ENCODE measurements around the gene EIF3B. TPM values are rescaled to one million over a fixed set of nuclear protein-coding genes. Genes with fewer than 3 reads are reported as not detected.
"Not testable (repeated sequence)": the region's sequence is repeated elsewhere in the genome, so short reads cannot be mapped to it uniquely, and the experiment has no call there.

EIF3B gene
- 131 TPM for polyA plus RNA-seq (2012; ENCODE audit: low read depth, missing spikeins)

GRCh38 chr7:2354186-2354938, at the start of gene EIF3B:
Gene EIF3B (plus strand): TSS chr7:2354827. CDS start chr7:2354922, 95 bp downstream.
- FAIRE-seq (peak; percentile 95), DNase-seq (ENCODE audit: insufficient read length, low spot score) (peak; percentile 92)
- TF ChIP-seq POLR2A (IDR thresholded peaks at IDR 0.05; ENCODE audit: low read depth, low read length), result peak; percentile 90
- TF ChIP-seq TAF1 (IDR thresholded peaks at IDR 0.05; ENCODE audit: low read depth, low read length), result peak; percentile 93
- peak; percentile 94 for TF ChIP-seq POLR2AphosphoS5 (IDR thresholded peaks at IDR 0.05; ENCODE audit: low read depth, low read length)
- peak; percentile 70; the same call in 1 of the 2 replicates for TF ChIP-seq POU2F2 (IDR thresholded peaks at IDR 0.05; ENCODE audit: low read depth, low read length)
- TF ChIP-seq SPI1 (IDR thresholded peaks at IDR 0.05; ENCODE audit: low read depth, low read length), result no peak
- no peak for TF ChIP-seq PAX5 (IDR thresholded peaks at IDR 0.05; ENCODE audit: insufficient read depth, low read length, severe bottlenecking)

- DNase-seq (ENCODE audit: insufficient read length, low spot score); FAIRE-seq: not testable (repeated sequence)
Measured at GRCh38 chr7:2305258-2305657, 49.4 kb upstream of the EIF3B start.

GRCh38 chr7:2306688-2307087, 47.9 kb upstream of the EIF3B start:
- no peak for TF ChIP-seq POLR2A (IDR thresholded peaks at IDR 0.05; ENCODE audit: low read depth, low read length)
- FAIRE-seq, result no peak
- DNase-seq (ENCODE audit: insufficient read length, low spot score), result no peak

- FAIRE-seq (peak; percentile 90), DNase-seq (ENCODE audit: insufficient read length, low spot score) (no peak)
- no peak for TF ChIP-seq TAF1 (IDR thresholded peaks at IDR 0.05; ENCODE audit: low read depth, low read length)
- peak; percentile 12; the same call in 1 of the 2 replicates for TF ChIP-seq SPI1 (IDR thresholded peaks at IDR 0.05; ENCODE audit: low read depth, low read length)
- no peak for TF ChIP-seq POLR2A (IDR thresholded peaks at IDR 0.05; ENCODE audit: low read depth, low read length)
- TF ChIP-seq POLR2AphosphoS5 (IDR thresholded peaks at IDR 0.05; ENCODE audit: low read depth, low read length), result peak; percentile 40; the same call in 1 of the 2 replicates
Measured at GRCh38 chr7:2307690-2308107, 46.9 kb upstream of the EIF3B start.

- FAIRE-seq (no peak), DNase-seq (ENCODE audit: insufficient read length, low spot score) (no peak)
- TF ChIP-seq PAX5 (IDR thresholded peaks at IDR 0.05; ENCODE audit: insufficient read depth, low read length, severe bottlenecking) (no peak), POU2F2 (IDR thresholded peaks at IDR 0.05; ENCODE audit: low read depth, low read length) (no peak), POLR2A (IDR thresholded peaks at IDR 0.05; ENCODE audit: low read depth, low read length) (no peak), SPI1 (IDR thresholded peaks at IDR 0.05; ENCODE audit: low read depth, low read length) (no peak), TAF1 (IDR thresholded peaks at IDR 0.05; ENCODE audit: low read depth, low read length) (no peak), POLR2AphosphoS5 (IDR thresholded peaks at IDR 0.05; ENCODE audit: low read depth, low read length) (no peak)
Measured at GRCh38 chr7:2309889-2310331, 44.7 kb upstream of the EIF3B start.

GRCh38 chr7:2312267-2312929, 42.2 kb upstream of the EIF3B start:
- DNase-seq (ENCODE audit: insufficient read length, low spot score), result no peak
- FAIRE-seq, result peak; percentile 80
- TF ChIP-seq PAX5 (IDR thresholded peaks at IDR 0.05; ENCODE audit: insufficient read depth, low read length, severe bottlenecking), result no peak
- no peak; the same call in 1 of the 2 replicates for TF ChIP-seq TAF1 (IDR thresholded peaks at IDR 0.05; ENCODE audit: low read depth, low read length)
- TF ChIP-seq POLR2A (IDR thresholded peaks at IDR 0.05; ENCODE audit: low read depth, low read length), result peak; percentile 59
- no peak for TF ChIP-seq SPI1 (IDR thresholded peaks at IDR 0.05; ENCODE audit: low read depth, low read length)
- TF ChIP-seq POU2F2 (IDR thresholded peaks at IDR 0.05; ENCODE audit: low read depth, low read length), result no peak

GRCh38 chr7:2313450-2314208, 41.0 kb upstream of the EIF3B start:
- FAIRE-seq, result no peak
- no peak for DNase-seq (ENCODE audit: insufficient read length, low spot score)
- TF ChIP-seq PAX5 (IDR thresholded peaks at IDR 0.05; ENCODE audit: insufficient read depth, low read length, severe bottlenecking) (no peak), POLR2A (IDR thresholded peaks at IDR 0.05; ENCODE audit: low read depth, low read length) (no peak), POU2F2 (IDR thresholded peaks at IDR 0.05; ENCODE audit: low read depth, low read length) (no peak), POLR2AphosphoS5 (IDR thresholded peaks at IDR 0.05; ENCODE audit: low read depth, low read length) (no peak), SPI1 (IDR thresholded peaks at IDR 0.05; ENCODE audit: low read depth, low read length) (no peak), TAF1 (IDR thresholded peaks at IDR 0.05; ENCODE audit: low read depth, low read length) (no peak)

- peak; percentile 94 for FAIRE-seq
- 0 out of 2 replicates have a peak, but pooled peaks have one; percentile 8 for TF ChIP-seq POU2F2 (IDR thresholded peaks at IDR 0.05; ENCODE audit: low read depth, low read length)
- no peak for TF ChIP-seq POLR2A (IDR thresholded peaks at IDR 0.05; ENCODE audit: low read depth, low read length)
- TF ChIP-seq PAX5 (IDR thresholded peaks at IDR 0.05; ENCODE audit: insufficient read depth, low read length, severe bottlenecking), result no peak
- peak; percentile 57; the same call in 1 of the 2 replicates for TF ChIP-seq TAF1 (IDR thresholded peaks at IDR 0.05; ENCODE audit: low read depth, low read length)
- TF ChIP-seq POLR2AphosphoS5 (IDR thresholded peaks at IDR 0.05; ENCODE audit: low read depth, low read length), result no peak
- TF ChIP-seq SPI1 (IDR thresholded peaks at IDR 0.05; ENCODE audit: low read depth, low read length), result peak; percentile 94
- peak; percentile 87 for DNase-seq (ENCODE audit: insufficient read length, low spot score)
Measured at GRCh38 chr7:2314209-2314955, 40.2 kb upstream of the EIF3B start, which contains the start of gene SNX8. Gene SNX8 (minus strand): TSS chr7:2314441. CDS start chr7:2314421, 20 bp downstream.

GRCh38 chr7:2314956-2315530, 39.6 kb upstream of the EIF3B start:
- FAIRE-seq, result peak; percentile 43
- DNase-seq (ENCODE audit: insufficient read length, low spot score), result not testable (repeated sequence)
